Measurements from ENCODE around the gene GABRB2.

DNA sequence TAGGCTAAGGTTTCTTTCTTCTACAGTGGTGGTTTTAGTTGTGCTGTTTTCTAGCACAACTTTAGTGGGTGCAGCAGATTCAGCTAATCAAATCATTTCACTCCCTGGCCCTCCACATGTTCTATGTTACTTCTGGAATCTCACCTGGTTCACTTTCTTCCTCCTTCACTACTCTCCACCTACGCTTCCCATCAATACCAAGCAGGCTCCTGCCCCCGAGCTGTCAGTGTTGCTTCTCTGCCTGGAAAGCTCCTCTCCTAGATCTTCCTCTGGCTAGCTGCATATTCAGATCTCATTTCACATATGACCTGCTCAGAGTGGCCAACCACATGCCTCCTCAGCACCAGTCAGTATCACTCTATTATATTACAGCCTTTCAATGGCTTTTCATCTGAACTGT, 19.6 kb upstream of the GABRB2 start:
- TF ChIP-seq, protein P1, sequence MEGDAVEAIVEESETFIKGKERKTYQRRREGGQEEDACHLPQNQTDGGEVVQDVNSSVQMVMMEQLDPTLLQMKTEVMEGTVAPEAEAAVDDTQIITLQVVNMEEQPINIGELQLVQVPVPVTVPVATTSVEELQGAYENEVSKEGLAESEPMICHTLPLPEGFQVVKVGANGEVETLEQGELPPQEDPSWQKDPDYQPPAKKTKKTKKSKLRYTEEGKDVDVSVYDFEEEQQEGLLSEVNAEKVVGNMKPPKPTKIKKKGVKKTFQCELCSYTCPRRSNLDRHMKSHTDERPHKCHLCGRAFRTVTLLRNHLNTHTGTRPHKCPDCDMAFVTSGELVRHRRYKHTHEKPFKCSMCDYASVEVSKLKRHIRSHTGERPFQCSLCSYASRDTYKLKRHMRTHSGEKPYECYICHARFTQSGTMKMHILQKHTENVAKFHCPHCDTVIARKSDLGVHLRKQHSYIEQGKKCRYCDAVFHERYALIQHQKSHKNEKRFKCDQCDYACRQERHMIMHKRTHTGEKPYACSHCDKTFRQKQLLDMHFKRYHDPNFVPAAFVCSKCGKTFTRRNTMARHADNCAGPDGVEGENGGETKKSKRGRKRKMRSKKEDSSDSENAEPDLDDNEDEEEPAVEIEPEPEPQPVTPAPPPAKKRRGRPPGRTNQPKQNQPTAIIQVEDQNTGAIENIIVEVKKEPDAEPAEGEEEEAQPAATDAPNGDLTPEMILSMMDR (conservative IDR thresholded peaks at IDR 0.05; ENCODE audit: low read depth in 2 of 2) = no peak
- no peak for TF ChIP-seq EZH2 (IDR thresholded peaks at IDR 0.05; ENCODE audit: low read depth, unreplicated experiment)
- no peak for TF ChIP-seq JUNB (IDR thresholded peaks at IDR 0.05; ENCODE audit: unreplicated experiment)
- TF ChIP-seq POLR2AphosphoS5 (IDR thresholded peaks at IDR 0.05; ENCODE audit: low read depth) = no peak
- TF ChIP-seq CREB1 (CRISPR knock-in tag; IDR thresholded peaks at IDR 0.05; ENCODE audit: low read depth) = no peak
- TF ChIP-seq, protein P2, sequence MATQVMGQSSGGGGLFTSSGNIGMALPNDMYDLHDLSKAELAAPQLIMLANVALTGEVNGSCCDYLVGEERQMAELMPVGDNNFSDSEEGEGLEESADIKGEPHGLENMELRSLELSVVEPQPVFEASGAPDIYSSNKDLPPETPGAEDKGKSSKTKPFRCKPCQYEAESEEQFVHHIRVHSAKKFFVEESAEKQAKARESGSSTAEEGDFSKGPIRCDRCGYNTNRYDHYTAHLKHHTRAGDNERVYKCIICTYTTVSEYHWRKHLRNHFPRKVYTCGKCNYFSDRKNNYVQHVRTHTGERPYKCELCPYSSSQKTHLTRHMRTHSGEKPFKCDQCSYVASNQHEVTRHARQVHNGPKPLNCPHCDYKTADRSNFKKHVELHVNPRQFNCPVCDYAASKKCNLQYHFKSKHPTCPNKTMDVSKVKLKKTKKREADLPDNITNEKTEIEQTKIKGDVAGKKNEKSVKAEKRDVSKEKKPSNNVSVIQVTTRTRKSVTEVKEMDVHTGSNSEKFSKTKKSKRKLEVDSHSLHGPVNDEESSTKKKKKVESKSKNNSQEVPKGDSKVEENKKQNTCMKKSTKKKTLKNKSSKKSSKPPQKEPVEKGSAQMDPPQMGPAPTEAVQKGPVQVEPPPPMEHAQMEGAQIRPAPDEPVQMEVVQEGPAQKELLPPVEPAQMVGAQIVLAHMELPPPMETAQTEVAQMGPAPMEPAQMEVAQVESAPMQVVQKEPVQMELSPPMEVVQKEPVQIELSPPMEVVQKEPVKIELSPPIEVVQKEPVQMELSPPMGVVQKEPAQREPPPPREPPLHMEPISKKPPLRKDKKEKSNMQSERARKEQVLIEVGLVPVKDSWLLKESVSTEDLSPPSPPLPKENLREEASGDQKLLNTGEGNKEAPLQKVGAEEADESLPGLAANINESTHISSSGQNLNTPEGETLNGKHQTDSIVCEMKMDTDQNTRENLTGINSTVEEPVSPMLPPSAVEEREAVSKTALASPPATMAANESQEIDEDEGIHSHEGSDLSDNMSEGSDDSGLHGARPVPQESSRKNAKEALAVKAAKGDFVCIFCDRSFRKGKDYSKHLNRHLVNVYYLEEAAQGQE (IDR thresholded peaks at IDR 0.05; ENCODE audit: unreplicated experiment) = no peak
- no peak for TF ChIP-seq EZH2phosphoT487 (IDR thresholded peaks at IDR 0.05; ENCODE audit: unreplicated experiment)
- no peak for TF ChIP-seq STAT1 (IDR thresholded peaks at IDR 0.05; ENCODE audit: unreplicated experiment)
- TF ChIP-seq, protein P3, sequence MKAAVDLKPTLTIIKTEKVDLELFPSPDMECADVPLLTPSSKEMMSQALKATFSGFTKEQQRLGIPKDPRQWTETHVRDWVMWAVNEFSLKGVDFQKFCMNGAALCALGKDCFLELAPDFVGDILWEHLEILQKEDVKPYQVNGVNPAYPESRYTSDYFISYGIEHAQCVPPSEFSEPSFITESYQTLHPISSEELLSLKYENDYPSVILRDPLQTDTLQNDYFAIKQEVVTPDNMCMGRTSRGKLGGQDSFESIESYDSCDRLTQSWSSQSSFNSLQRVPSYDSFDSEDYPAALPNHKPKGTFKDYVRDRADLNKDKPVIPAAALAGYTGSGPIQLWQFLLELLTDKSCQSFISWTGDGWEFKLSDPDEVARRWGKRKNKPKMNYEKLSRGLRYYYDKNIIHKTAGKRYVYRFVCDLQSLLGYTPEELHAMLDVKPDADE (IDR thresholded peaks at IDR 0.05) = no peak
- no peak for TF ChIP-seq ZNF331 (CRISPR knock-in tag; IDR thresholded peaks at IDR 0.05; ENCODE audit: low read depth)
- no peak for TF ChIP-seq NANOG (IDR thresholded peaks at IDR 0.05; ENCODE audit: borderline replicate concordance)
- TF ChIP-seq ZNF114 (CRISPR knock-in tag; IDR thresholded peaks at IDR 0.05) = no peak

Data from GM23338 (cell line).